ENCODE results near the gene METAP1D. TPM values are rescaled to one million over a fixed set of nuclear protein-coding genes. Genes with fewer than 3 reads are reported as not detected.
A peak's percentile ranks its signal among the peaks of the same experiment; 100 is the strongest.

METAP1D gene
- total and polyA plus RNA-seq, 2 experiments from 2014 or later: 4.1 to 6.9 TPM

GRCh38 chr2:172039011-172039704 lies 39.4 kb downstream of the METAP1D start:
- Histone ChIP-seq H3K4me3 (no peak overlapping the region), H3K27ac (peak overlapping the region; percentile 78), H3K36me3 (ENCODE audit: low read depth) (no peaks in the 10 kb centered on the region), H4K20me1 (ENCODE audit: insufficient read depth) (no peaks in the 10 kb centered on the region), H3K27me3 (replicated peaks; ENCODE audit: insufficient read depth) (no peaks in the 10 kb centered on the region), H3K79me2 (ENCODE audit: insufficient read depth) (no peaks in the 10 kb centered on the region), H3K9me2 (ENCODE audit: insufficient read depth) (no peaks in the 10 kb centered on the region), H3K4me1 (ENCODE audit: insufficient read depth) (peaks cover 21% of the 10 kb centered on the region), H3K4me2 (ENCODE audit: unreplicated experiment) (peak overlapping the region; percentile 38), H2AFZ (peak overlapping the region; percentile 48), H3F3A (ENCODE audit: insufficient read depth) (peaks cover 19% of the 10 kb centered on the region; the same call in 1 of the 2 replicates), H3K9ac (peak overlapping the region; percentile 32), H3K9me3 (ENCODE audit: low read depth) (no peaks in the 10 kb centered on the region)
- 72 to 75% methylated on average over 3 of the region's 3 CpGs for WGBS, 2 experiments (ENCODE audit: low coverage in 1 of 2, low lambda C conversion rate in 2 of 2, missing lambda C conversion rate in 2 of 2)
- in situ Hi-C loops (cut with MboI): no loop called here
- TF ChIP-seq EZH2 (IDR thresholded peaks at IDR 0.05; ENCODE audit: insufficient read depth, poor library complexity, severe bottlenecking) (no peak), EZH2phosphoT487 (IDR thresholded peaks at IDR 0.05; ENCODE audit: insufficient read depth, low read depth) (no peak)
- peak; percentile 18 for DNase-seq

- no peaks in the 10 kb centered on the region for H3K36me3 ChIP-seq (ENCODE audit: low read depth)
- H2AFZ ChIP-seq: no peak overlapping the region
- H4K20me1 ChIP-seq (ENCODE audit: insufficient read depth): no peaks in the 10 kb centered on the region
- H3K27me3 ChIP-seq (replicated peaks; ENCODE audit: insufficient read depth): no peaks in the 10 kb centered on the region
- peaks cover 21% of the 10 kb centered on the region for H3K4me1 ChIP-seq (ENCODE audit: insufficient read depth)
- H3K4me2 ChIP-seq (ENCODE audit: unreplicated experiment): no peak overlapping the region
- H3K9me2 ChIP-seq (ENCODE audit: insufficient read depth): no peaks in the 10 kb centered on the region
- H3K9ac ChIP-seq: no peak overlapping the region
- H3K27ac ChIP-seq: no peak overlapping the region
- no peaks in the 10 kb centered on the region for H3K79me2 ChIP-seq (ENCODE audit: insufficient read depth)
- no peak for DNase-seq
- in situ Hi-C loops (cut with MboI): no loop called here
- no peak for TF ChIP-seq EZH2 (IDR thresholded peaks at IDR 0.05; ENCODE audit: insufficient read depth, poor library complexity, severe bottlenecking)
- H3F3A ChIP-seq (ENCODE audit: insufficient read depth): peaks cover 19% of the 10 kb centered on the region; the same call in 1 of the 2 replicates
- H3K4me3 ChIP-seq: no peak overlapping the region
- 78 to 87% methylated on average over 6 of the region's 6 CpGs for WGBS, 2 experiments (ENCODE audit: low coverage in 1 of 2, low lambda C conversion rate in 2 of 2, missing lambda C conversion rate in 2 of 2)
- no peaks in the 10 kb centered on the region for H3K9me3 ChIP-seq (ENCODE audit: low read depth)
Observed at GRCh38 chr2:172040311-172040710, 40.6 kb downstream of the METAP1D start.

- Histone ChIP-seq H2AFZ (peak overlapping the region; percentile 37; the same call in 1 of the 2 replicates), H3K9me3 (ENCODE audit: low read depth) (no peaks in the 10 kb centered on the region), H3K4me2 (ENCODE audit: unreplicated experiment) (no peak overlapping the region), H3K27ac (no peak overlapping the region), H3K9me2 (ENCODE audit: insufficient read depth) (no peaks in the 10 kb centered on the region), H3K4me1 (ENCODE audit: insufficient read depth) (peaks cover 6% of the 10 kb centered on the region; the same call in 1 of the 2 replicates), H3K79me2 (ENCODE audit: insufficient read depth) (no peaks in the 10 kb centered on the region), H3F3A (ENCODE audit: insufficient read depth) (no peaks in the 10 kb centered on the region), H3K36me3 (ENCODE audit: low read depth) (no peaks in the 10 kb centered on the region), H3K9ac (no peak overlapping the region), H3K4me3 (no peak overlapping the region), H3K27me3 (replicated peaks; ENCODE audit: insufficient read depth) (no peaks in the 10 kb centered on the region), H4K20me1 (ENCODE audit: insufficient read depth) (no peaks in the 10 kb centered on the region)
- WGBS, 2 experiments (ENCODE audit: low coverage in 1 of 2, low lambda C conversion rate in 2 of 2, missing lambda C conversion rate in 2 of 2): 18 to 20% methylated on average over 1 of the region's 1 CpG
- in situ Hi-C loops (cut with MboI): no loop called here
- TF ChIP-seq EZH2phosphoT487 (IDR thresholded peaks at IDR 0.05; ENCODE audit: insufficient read depth, low read depth) (no peak), EZH2 (IDR thresholded peaks at IDR 0.05; ENCODE audit: insufficient read depth, poor library complexity, severe bottlenecking) (no peak)
- DNase-seq: no peak
Observed at GRCh38 chr2:172046080-172046678, 46.4 kb downstream of the METAP1D start.

GRCh38 chr2:172046866-172047565 lies 47.3 kb downstream of the METAP1D start:
- H3K27ac ChIP-seq: no peak overlapping the region
- no peaks in the 10 kb centered on the region for H3K27me3 ChIP-seq (replicated peaks; ENCODE audit: insufficient read depth)

More at GRCh38 chr2:172046866-172047565, 47.3 kb downstream of the METAP1D start:
- no peak for TF ChIP-seq EZH2phosphoT487 (IDR thresholded peaks at IDR 0.05; ENCODE audit: insufficient read depth, low read depth)
- no peak for TF ChIP-seq EZH2 (IDR thresholded peaks at IDR 0.05; ENCODE audit: insufficient read depth, poor library complexity, severe bottlenecking)
- Histone ChIP-seq H2AFZ (no peak overlapping the region), H3K36me3 (ENCODE audit: low read depth) (no peaks in the 10 kb centered on the region), H3K9ac (no peak overlapping the region), H3K4me1 (ENCODE audit: insufficient read depth) (peaks cover 6% of the 10 kb centered on the region; the same call in 1 of the 2 replicates), H3K4me2 (ENCODE audit: unreplicated experiment) (no peak overlapping the region), H3F3A (ENCODE audit: insufficient read depth) (no peaks in the 10 kb centered on the region), H4K20me1 (ENCODE audit: insufficient read depth) (no peaks in the 10 kb centered on the region), H3K4me3 (no peak overlapping the region), H3K9me3 (ENCODE audit: low read depth) (no peaks in the 10 kb centered on the region), H3K79me2 (ENCODE audit: insufficient read depth) (no peaks in the 10 kb centered on the region), H3K9me2 (ENCODE audit: insufficient read depth) (no peaks in the 10 kb centered on the region)
- in situ Hi-C loops (cut with MboI): no loop called here
- 83% methylated on average over 3 of the region's 3 CpGs for WGBS, 2 experiments (ENCODE audit: low coverage in 1 of 2, low lambda C conversion rate in 2 of 2, missing lambda C conversion rate in 2 of 2)
- DNase-seq: peak; percentile 5

Measured in GM23248 (cell line).